Activated CD4-positive, alpha-beta T cell treated with anti-CD3 and anti-CD28 coated beads for 48 hours (primary cell): ENCODE results near the gene UNC93A.
A peak's percentile ranks its signal among the peaks of the same experiment; 100 is the strongest.
"Not testable (repeated sequence)": the region's sequence is repeated elsewhere in the genome, so short reads cannot be mapped to it uniquely, and the experiment has no call there.

Experiments
- DNase-seq: peaks from one replicate; pipeline ENCODE4 v3.0.0-alpha.2; 2020

Gene UNC93A

GRCh38 chr6:167345960-167346359, 54.8 kb downstream of the UNC93A start:
- DNase-seq = no peak

DNA sequence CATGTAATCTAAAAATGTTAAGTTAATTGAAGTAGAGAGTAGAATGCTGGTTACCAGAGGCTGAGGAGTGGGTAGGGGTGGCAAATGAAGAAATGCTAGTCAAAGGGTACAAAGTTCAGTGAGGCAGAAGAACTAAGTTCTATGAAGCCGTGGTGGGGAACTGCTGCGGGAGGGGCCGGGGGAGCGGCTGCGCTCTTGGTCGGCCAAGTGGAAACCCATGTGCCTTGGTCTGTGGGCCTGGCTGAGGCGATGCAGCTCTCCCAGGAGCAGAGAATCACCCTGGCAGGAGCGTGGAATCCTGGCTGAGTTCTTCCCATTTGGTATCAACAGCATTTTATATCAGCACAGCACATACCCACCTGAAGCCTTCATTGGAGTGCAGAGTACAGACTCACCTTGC, 56.1 kb downstream of the UNC93A start:
- no peak for DNase-seq

GRCh38 chr6:167349631-167350274, 58.6 kb downstream of the UNC93A start:
- no peak for DNase-seq

GRCh38 chr6:167350275-167350696, 59.2 kb downstream of the UNC93A start:
- peak; percentile 7 for DNase-seq

GRCh38 chr6:167350731-167351655, 59.9 kb downstream of the UNC93A start:
- DNase-seq = peak; percentile 95

DNA sequence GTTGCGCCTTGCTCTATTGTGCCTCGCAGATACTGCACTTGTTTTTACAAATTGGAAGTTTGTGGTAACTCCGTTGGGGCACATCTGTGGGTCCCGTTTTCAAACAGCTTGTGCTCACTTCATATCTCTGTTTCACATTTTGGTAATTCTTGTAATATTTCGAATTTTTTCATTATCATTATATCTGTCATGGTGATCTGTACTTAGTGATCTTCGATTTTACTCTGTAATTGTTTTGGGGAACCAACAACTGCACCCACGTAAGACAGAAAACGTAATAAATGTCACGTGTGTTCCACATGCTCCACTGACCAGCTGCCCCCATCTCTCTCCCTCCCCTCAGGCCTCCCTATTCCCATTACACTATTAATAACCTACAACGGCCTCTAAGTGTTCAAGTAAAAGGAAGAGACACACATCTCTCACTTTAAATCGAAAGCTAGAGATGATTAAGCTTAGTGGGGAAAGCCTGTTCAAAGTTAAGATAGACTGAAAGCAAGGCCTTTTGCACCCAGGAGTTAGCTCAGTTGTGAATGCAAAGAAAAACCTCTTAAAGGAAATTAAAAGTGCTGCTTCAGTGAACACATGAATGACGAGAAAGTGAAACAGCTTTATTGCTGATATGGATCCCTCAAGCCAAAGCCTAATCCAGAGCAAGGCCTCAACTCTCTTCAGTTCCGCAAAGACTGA, 60.7 kb downstream of the UNC93A start:
- no peak for DNase-seq

DNA sequence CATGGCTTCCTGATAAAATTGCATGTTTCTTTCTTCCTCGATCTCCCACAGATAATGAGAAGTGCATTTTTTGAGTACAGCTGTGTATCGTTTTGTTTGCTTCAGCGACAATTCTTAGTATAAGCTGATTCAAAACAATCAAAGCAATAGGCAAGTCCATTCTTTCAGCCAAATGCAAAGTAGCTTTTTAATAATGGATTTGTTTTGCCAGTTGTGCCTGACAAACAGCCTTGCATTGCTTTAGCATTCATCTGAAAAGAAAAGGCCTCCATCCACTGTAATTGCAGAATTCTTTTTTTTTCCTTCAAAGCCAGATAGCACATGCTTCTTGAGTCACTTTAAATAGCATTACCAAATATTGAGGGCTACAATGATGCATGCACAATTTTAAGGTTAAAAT, 65.8 kb downstream of the UNC93A start:
- no peak for DNase-seq

GRCh38 chr6:167358394-167358793, 67.3 kb downstream of the UNC93A start:
- not testable (repeated sequence) for DNase-seq

DNA sequence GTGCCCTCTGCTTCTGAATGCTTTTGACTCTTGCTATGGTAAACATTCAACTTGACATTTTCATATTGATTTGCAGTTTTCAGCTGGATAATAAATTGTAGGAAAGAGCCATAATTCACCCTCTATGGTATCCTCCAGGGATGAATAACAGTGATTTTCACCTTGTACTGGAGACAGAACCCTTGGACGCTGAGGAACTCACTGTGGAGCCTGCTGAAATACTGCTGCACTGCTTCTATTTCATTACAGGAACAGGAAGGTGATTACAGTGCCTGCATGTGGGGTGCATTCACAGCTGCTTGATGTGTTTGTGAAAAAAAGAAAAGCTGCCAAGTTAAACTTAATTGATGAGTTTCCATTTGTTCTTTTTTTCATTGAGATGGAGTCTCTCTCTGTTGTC, 70.1 kb downstream of the UNC93A start:
- not testable (repeated sequence) for DNase-seq
